Spleen (tissue), 11 donors: Measurements from ENCODE around the gene DNAAF5. TPM values are rescaled to one million over a fixed set of nuclear protein-coding genes. Genes with fewer than 3 reads are reported as not detected.

ENCODE experiments used
- DNase-seq: peaks from one replicate; pipeline ENCODE4 v3.0.0-alpha.2; 2020
- H3K27ac ChIP-seq, 8 donors: fragments of 200-600 bp; sonication (generic) in 7 of 8; 1 replicate in 4 of 8; 2 replicates in 4 of 8; pipeline versions ENCODE4 v1.5.0 to v1.8.0; 2016 to 2021; ENCODE audit warnings: inconsistent platforms in 4 of 8, mild to moderate bottlenecking in 4 of 8, moderate library complexity in 1 of 8
- H3K27me3 ChIP-seq, 7 donors: fragments of 200-600 bp; sonication (generic) in 6 of 7; replicated peaks in 1 of 7; 1 replicate in 4 of 7; 2 replicates in 3 of 7; pipeline versions ENCODE4 v1.5.0 to v1.8.0; 2016 to 2021; ENCODE audit warnings: inconsistent platforms in 3 of 7, mild to moderate bottlenecking in 1 of 7
- H3K36me3 ChIP-seq, 6 donors: fragments of 200-600 bp; sonication (generic) in 5 of 6; 1 replicate in 4 of 6; 2 replicates in 2 of 6; pipeline versions ENCODE4 v1.5.0 to v1.8.0; 2016 to 2021; ENCODE audit warnings: inconsistent platforms in 2 of 6
- H3K4me1 ChIP-seq, 6 donors: fragments of 200-600 bp; sonication (generic) in 5 of 6; 1 replicate in 3 of 6; 2 replicates in 3 of 6; pipeline versions ENCODE4 v1.5.0 to v1.8.0; 2016 to 2021; ENCODE audit warnings: inconsistent platforms in 3 of 6
- H3K4me3 ChIP-seq, 8 donors: fragments of 200-600 bp; sonication (generic) in 7 of 8; 1 replicate in 4 of 8; 2 replicates in 4 of 8; pipeline versions ENCODE4 v1.5.0 to v1.8.0; 2016 to 2021; ENCODE audit warnings: inconsistent platforms in 4 of 8, mild to moderate bottlenecking in 4 of 8, moderate library complexity in 2 of 8
- H3K9me3 ChIP-seq, 8 donors: fragments of 200-600 bp; sonication (generic) in 7 of 8; 1 replicate in 4 of 8; 2 replicates in 4 of 8; pipeline versions ENCODE4 v1.5.0 to v1.8.0; 2016 to 2021; ENCODE audit warnings: inconsistent platforms in 4 of 8
- CTCF ChIP-seq, 11 experiments: fragments of 200-600 bp in 7 of 11; fragments of 450-650 bp in 4 of 11; sonication (generic) in 4 of 11; IDR thresholded peaks in 8 of 11; conservative IDR thresholded peaks in 3 of 11; 1 replicate in 7 of 11; 2 replicates in 4 of 11; pipeline versions ENCODE4 v1.4.0 to v1.8.0; 2016 to 2021; ENCODE audit warnings: antibody characterized with exemption in 11 of 11, inconsistent platforms in 4 of 11, mild to moderate bottlenecking in 1 of 11
- POLR2A ChIP-seq, 3 donors: fragments of 450-650 bp; IDR thresholded peaks; one replicate each; pipeline ENCODE4 v1.5.1; 2017; ENCODE audit warnings: antibody characterized with exemption in 3 of 3, mild to moderate bottlenecking in 1 of 3
- POLR2AphosphoS5 ChIP-seq, 3 donors: sonication (generic); formaldehyde crosslinking; IDR thresholded peaks; one replicate each; pipeline ENCODE4 v1.5.1; 2017; ENCODE audit warnings: antibody characterized with exemption in 3 of 3
- WGBS, 5 donors: extraction: QIAGEN DNeasy Blood & Tissue Kit in 3 of 5; methylation state at CpG; one replicate each; pipeline versions ENCODE4 v1.1.5 to v1.1.7; 2013 to 2018; 5-methylcytosine and 5-hydroxymethylcytosine counted together
- intact Hi-C: fragments of 100-400 bp; cut with DNase I; formaldehyde crosslinking; loops from one replicate; pipeline ENCODE4 v1.15.0; 2023; ENCODE audit warnings: low total_unique reads
- polyA plus RNA-seq, 3 donors: library from polyadenylated mRNA; stranded (reverse); fragments of 200-250 nt; gene quantifications; one replicate each; pipeline ENCODE4 v1.2.1, GENCODE V29; 2013
- total RNA-seq, 7 donors: library from RNA; depleted of rRNA in 3 of 7; stranded (reverse); fragments of >200 nt in 3 of 7; fragmentation: NEBNext Ultra II Directional in 4 of 7; extraction: Animal tissue kit (Norgen Biotek cat#: 25700) in 4 of 7; gene quantifications; one replicate each; pipeline versions ENCODE4 v1.1.0 to v1.2.1, GENCODE V29; 2016 to 2021
- donor health status: healthy with polysubstance abuse.
- donor health status: DM: no; HTN: no; CAD: no; lungs with moderate emphysema.
- donor health status: DM: no; HTN: no; CAD: no.
- donor health status: Bipolar disorder and iron deficiency.
- donor health status: healthy.
- donor health status: DM: no; HTN: no; CAD: no.
- donor health status: DM: yes; HTN: yes; CAD: no.

Gene DNAAF5
- total and polyA plus RNA-seq, 10 donors, result 7.5 to 22.4 (median 18.1) TPM

- 70 to 87% (median 80%) methylated on average over 11 of the region's 11 CpGs for WGBS, 5 donors
- Histone ChIP-seq H3K4me3 (no peak overlapping the region), H3K36me3 (peaks cover 0 to 13% (median 3%) of the 10 kb centered on the region in 6 donors), H3K9me3 (no peaks in the 10 kb centered on the region), H3K4me1 (peaks cover 5 to 87% (median 36%) of the 10 kb centered on the region in 6 donors), H3K27ac (peak overlapping the region in 3 of 8 donors; percentile 8 to 56 (median 49)), H3K27me3 (no peaks in the 10 kb centered on the region)
- peak; percentile 33 for DNase-seq
- no peak for TF ChIP-seq CTCF (IDR thresholded peaks at IDR 0.05 in 8 of 11, conservative IDR thresholded peaks at IDR 0.05 in 3 of 11)
- intact Hi-C loops, result no loop called here
Observed at GRCh38 chr7:824664-825063, 98.2 kb downstream of the DNAAF5 start.

- H3K9me3 ChIP-seq, result no peaks in the 10 kb centered on the region
- H3K36me3 ChIP-seq, result peaks cover 0 to 13% (median 3%) of the 10 kb centered on the region in 6 donors
- intact Hi-C loops, result no loop called here
- H3K27me3 ChIP-seq, result no peaks in the 10 kb centered on the region
- peak overlapping the region in 6 of 8 donors; percentile 8 to 56 (median 49) for H3K27ac ChIP-seq
- no peak for DNase-seq
- WGBS, 5 donors, result 73 to 83% (median 81%) methylated on average over 6 of the region's 6 CpGs
- no peak overlapping the region for H3K4me3 ChIP-seq
- H3K4me1 ChIP-seq, result peaks cover 11 to 87% (median 38%) of the 10 kb centered on the region in 6 donors
- TF ChIP-seq POLR2AphosphoS5 (IDR thresholded peaks at IDR 0.05) (no peak), CTCF (IDR thresholded peaks at IDR 0.05 in 8 of 11, conservative IDR thresholded peaks at IDR 0.05 in 3 of 11) (no peak), POLR2A (IDR thresholded peaks at IDR 0.05) (no peak)
Observed at GRCh38 chr7:825386-825785, 98.9 kb downstream of the DNAAF5 start.

GRCh38 chr7:826230-826917 is 99.9 kb downstream of the DNAAF5 start:
- peaks cover 0 to 13% (median 3%) of the 10 kb centered on the region in 6 donors for H3K36me3 ChIP-seq
- TF ChIP-seq POLR2A (IDR thresholded peaks at IDR 0.05) (no peak), POLR2AphosphoS5 (IDR thresholded peaks at IDR 0.05) (peak in 1 of 3 donors; percentile 25)
- intact Hi-C loops, result no loop called here
- WGBS, 5 donors, result 75 to 82% (median 78%) methylated on average over 26 to 29 of the region's 29 CpGs
- peak; percentile 76 for DNase-seq
- H3K27ac ChIP-seq, result peak overlapping the region in 7 of 8 donors; percentile 13 to 73 (median 51)
- no peaks in the 10 kb centered on the region for H3K9me3 ChIP-seq
- H3K27me3 ChIP-seq, result no peaks in the 10 kb centered on the region
- H3K4me1 ChIP-seq, result peaks cover 14 to 87% (median 43%) of the 10 kb centered on the region in 6 donors
- no peak overlapping the region for H3K4me3 ChIP-seq

- TF ChIP-seq POLR2A (IDR thresholded peaks at IDR 0.05) (no peak), POLR2AphosphoS5 (IDR thresholded peaks at IDR 0.05) (no peak), CTCF (IDR thresholded peaks at IDR 0.05 in 8 of 11, conservative IDR thresholded peaks at IDR 0.05 in 3 of 11) (no peak)
- H3K9me3 ChIP-seq, result no peaks in the 10 kb centered on the region
- no peak for DNase-seq
- intact Hi-C loops, result no loop called here
- H3K4me1 ChIP-seq, result peaks cover 27 to 83% (median 50%) of the 10 kb centered on the region in 6 donors
- peaks cover 0 to 11% (median 3%) of the 10 kb centered on the region in 6 donors for H3K36me3 ChIP-seq
- no peaks in the 10 kb centered on the region for H3K27me3 ChIP-seq
- 88 to 93% (median 90%) methylated on average over 13 to 14 of the region's 14 CpGs for WGBS, 5 donors
- H3K4me3 ChIP-seq, result no peak overlapping the region
- H3K27ac ChIP-seq, result no peak overlapping the region
Observed at GRCh38 chr7:828793-829561, 102.5 kb downstream of the DNAAF5 start.
